ENCODE data around the gene CLASP1. TPM values are rescaled to one million over a fixed set of nuclear protein-coding genes. Genes with fewer than 3 reads are reported as not detected.

The CLASP1 gene
- total RNA-seq, 1 donor from 2014 or later, result 95.1 TPM

- TF ChIP-seq CTCF (IDR thresholded peaks at IDR 0.05; ENCODE audit: unreplicated experiment), result no peak
- H3K27ac Mint-ChIP-seq (ENCODE audit: unreplicated experiment), result no peak overlapping the region
- H3K4me3 Mint-ChIP-seq (ENCODE audit: unreplicated experiment), result no peak overlapping the region
- no peak for DNase-seq (ENCODE audit: low spot score)
- peaks cover 24% of the 10 kb centered on the region for H3K4me1 Mint-ChIP-seq (ENCODE audit: unreplicated experiment)
- peaks cover 33% of the 10 kb centered on the region for H3K36me3 Mint-ChIP-seq (ENCODE audit: low read depth, unreplicated experiment)
- no peaks in the 10 kb centered on the region for H3K27me3 Mint-ChIP-seq (ENCODE audit: unreplicated experiment)
- no peaks in the 10 kb centered on the region for H3K9me3 Mint-ChIP-seq (ENCODE audit: unreplicated experiment)
Observed at GRCh38 chr2:121505005-121505404, 144.3 kb downstream of the CLASP1 start.

- H3K27ac Mint-ChIP-seq (ENCODE audit: unreplicated experiment), result no peak overlapping the region
- H3K36me3 Mint-ChIP-seq (ENCODE audit: low read depth, unreplicated experiment), result peaks cover 38% of the 10 kb centered on the region
Observed at GRCh38 chr2:121504316-121504715, 144.9 kb downstream of the CLASP1 start.

GRCh38 chr2:121502781-121503180 is 146.5 kb downstream of the CLASP1 start:
- peaks cover 42% of the 10 kb centered on the region for H3K36me3 Mint-ChIP-seq (ENCODE audit: low read depth, unreplicated experiment)

More at GRCh38 chr2:121504316-121504715, 144.9 kb downstream of the CLASP1 start:
- H3K27me3 Mint-ChIP-seq (ENCODE audit: unreplicated experiment), result no peaks in the 10 kb centered on the region
- H3K4me3 Mint-ChIP-seq (ENCODE audit: unreplicated experiment), result no peak overlapping the region
- DNase-seq (ENCODE audit: low spot score), result no peak
- no peak for TF ChIP-seq CTCF (IDR thresholded peaks at IDR 0.05; ENCODE audit: unreplicated experiment)
- no peaks in the 10 kb centered on the region for H3K9me3 Mint-ChIP-seq (ENCODE audit: unreplicated experiment)
- H3K4me1 Mint-ChIP-seq (ENCODE audit: unreplicated experiment), result peaks cover 24% of the 10 kb centered on the region

GRCh38 chr2:121502246-121502645 is 147.0 kb downstream of the CLASP1 start:
- Mint-ChIP-seq H3K36me3 (ENCODE audit: low read depth, unreplicated experiment) (peaks cover 42% of the 10 kb centered on the region), H3K4me1 (ENCODE audit: unreplicated experiment) (peaks cover 15% of the 10 kb centered on the region), H3K4me3 (ENCODE audit: unreplicated experiment) (no peak overlapping the region), H3K27ac (ENCODE audit: unreplicated experiment) (no peak overlapping the region), H3K27me3 (ENCODE audit: unreplicated experiment) (no peaks in the 10 kb centered on the region), H3K9me3 (ENCODE audit: unreplicated experiment) (no peaks in the 10 kb centered on the region)
- no peak for DNase-seq (ENCODE audit: low spot score)
- TF ChIP-seq CTCF (IDR thresholded peaks at IDR 0.05; ENCODE audit: unreplicated experiment), result no peak

More at GRCh38 chr2:121502781-121503180, 146.5 kb downstream of the CLASP1 start:
- Mint-ChIP-seq H3K9me3 (ENCODE audit: unreplicated experiment) (no peaks in the 10 kb centered on the region), H3K4me3 (ENCODE audit: unreplicated experiment) (no peak overlapping the region), H3K27ac (ENCODE audit: unreplicated experiment) (no peak overlapping the region), H3K27me3 (ENCODE audit: unreplicated experiment) (no peaks in the 10 kb centered on the region), H3K4me1 (ENCODE audit: unreplicated experiment) (peaks cover 20% of the 10 kb centered on the region)
- DNase-seq (ENCODE audit: low spot score), result no peak
- TF ChIP-seq CTCF (IDR thresholded peaks at IDR 0.05; ENCODE audit: unreplicated experiment), result no peak

GRCh38 chr2:121501554-121501953 is 147.7 kb downstream of the CLASP1 start:
- Mint-ChIP-seq H3K9me3 (ENCODE audit: unreplicated experiment) (no peaks in the 10 kb centered on the region), H3K27me3 (ENCODE audit: unreplicated experiment) (no peaks in the 10 kb centered on the region), H3K4me1 (ENCODE audit: unreplicated experiment) (peaks cover 8% of the 10 kb centered on the region), H3K4me3 (ENCODE audit: unreplicated experiment) (no peak overlapping the region), H3K36me3 (ENCODE audit: low read depth, unreplicated experiment) (peaks cover 42% of the 10 kb centered on the region), H3K27ac (ENCODE audit: unreplicated experiment) (no peak overlapping the region)
- TF ChIP-seq CTCF (IDR thresholded peaks at IDR 0.05; ENCODE audit: unreplicated experiment), result no peak
- DNase-seq (ENCODE audit: low spot score), result no peak
